ENCODE data around the gene EML2. TPM values are rescaled to one million over a fixed set of nuclear protein-coding genes. Genes with fewer than 3 reads are reported as not detected.

The EML2 gene
- total and polyA plus RNA-seq, 2 donors: 19.3 to 55.2 TPM

Other genes with a start within 250 kb of the EML2 start
- 1.7 TPM for gene PPP1R13L, start 234.3 kb downstream of the EML2 start, total RNA-seq
- gene PPP1R13L, start 234.3 kb downstream of the EML2 start, polyA plus RNA-seq: 41.6 TPM
- 5.8 TPM for gene POLR1G, start 232.8 kb downstream of the EML2 start, total RNA-seq
- 1.8 TPM for gene POLR1G, start 232.8 kb downstream of the EML2 start, polyA plus RNA-seq
- gene ERCC1, start 215.5 kb downstream of the EML2 start, total RNA-seq: 61.6 TPM
- gene ERCC1, start 215.5 kb downstream of the EML2 start, polyA plus RNA-seq: 42.6 TPM
- 6.1 TPM for gene FOSB, start 171.4 kb downstream of the EML2 start, total RNA-seq
- 7.1 TPM for gene FOSB, start 171.4 kb downstream of the EML2 start, polyA plus RNA-seq
- gene RTN2, start 142.3 kb downstream of the EML2 start, total RNA-seq: 1.6 TPM
- 5.0 TPM for gene RTN2, start 142.3 kb downstream of the EML2 start, polyA plus RNA-seq
- 4.8 TPM for gene PPM1N, start 141.0 kb downstream of the EML2 start, total RNA-seq
- 4.0 TPM for gene PPM1N, start 141.0 kb downstream of the EML2 start, polyA plus RNA-seq
- 61.2 TPM for gene VASP, start 131.9 kb downstream of the EML2 start, total RNA-seq
- gene VASP, start 131.9 kb downstream of the EML2 start, polyA plus RNA-seq: 138 TPM
- 3.4 TPM for gene OPA3, start 54.6 kb downstream of the EML2 start, total RNA-seq
- 7.4 TPM for gene OPA3, start 54.6 kb downstream of the EML2 start, polyA plus RNA-seq
- 0.09 TPM for gene GPR4, start 37.2 kb downstream of the EML2 start, total RNA-seq
- gene GPR4, start 37.2 kb downstream of the EML2 start, polyA plus RNA-seq: 1.3 TPM
- gene GIPR, start 28.8 kb upstream of the EML2 start, total RNA-seq: 0.14 TPM
- 1.6 TPM for gene GIPR, start 28.8 kb upstream of the EML2 start, polyA plus RNA-seq
- gene SNRPD2, start 52.6 kb upstream of the EML2 start, total RNA-seq: 711 TPM
- 395 TPM for gene SNRPD2, start 52.6 kb upstream of the EML2 start, polyA plus RNA-seq
- 3.1 TPM for gene QPCTL, start 53.3 kb upstream of the EML2 start, total RNA-seq
- 8.2 TPM for gene QPCTL, start 53.3 kb upstream of the EML2 start, polyA plus RNA-seq
- gene FBXO46, start 91.5 kb upstream of the EML2 start, total RNA-seq: 6.8 TPM
- 18.8 TPM for gene FBXO46, start 91.5 kb upstream of the EML2 start, polyA plus RNA-seq
- not detected for gene MEIOSIN, start 94.0 kb upstream of the EML2 start, total RNA-seq
- gene MEIOSIN, start 94.0 kb upstream of the EML2 start, polyA plus RNA-seq: 0.02 TPM
- 1.7 TPM for gene SIX5, start 129.9 kb upstream of the EML2 start, total RNA-seq
- gene SIX5, start 129.9 kb upstream of the EML2 start, polyA plus RNA-seq: 7.0 TPM
- gene DMPK, start 143.1 kb upstream of the EML2 start, total RNA-seq: 3.9 TPM
- 59.4 TPM for gene DMPK, start 143.1 kb upstream of the EML2 start, polyA plus RNA-seq
- 12.4 TPM for gene DMWD, start 153.4 kb upstream of the EML2 start, total RNA-seq
- gene DMWD, start 153.4 kb upstream of the EML2 start, polyA plus RNA-seq: 18.1 TPM
- gene RSPH6A, start 175.9 kb upstream of the EML2 start, total RNA-seq: not detected
- gene RSPH6A, start 175.9 kb upstream of the EML2 start, polyA plus RNA-seq: 0.14 TPM
- 24.5 TPM for gene SYMPK, start 223.8 kb upstream of the EML2 start, total RNA-seq
- 151 TPM for gene SYMPK, start 223.8 kb upstream of the EML2 start, polyA plus RNA-seq
- gene FOXA3, start 224.9 kb upstream of the EML2 start, total RNA-seq: 0.05 TPM
- 0.23 TPM for gene FOXA3, start 224.9 kb upstream of the EML2 start, polyA plus RNA-seq
- 19.3 TPM for gene IRF2BP1, start 246.7 kb upstream of the EML2 start, total RNA-seq
- 12.3 TPM for gene IRF2BP1, start 246.7 kb upstream of the EML2 start, polyA plus RNA-seq